ENCODE measurements around the gene BUB1B. TPM values are rescaled to one million over a fixed set of nuclear protein-coding genes. Genes with fewer than 3 reads are reported as not detected.
A peak's percentile ranks its signal among the peaks of the same experiment; 100 is the strongest.
"Not testable (repeated sequence)": the region's sequence is repeated elsewhere in the genome, so short reads cannot be mapped to it uniquely, and the experiment has no call there.

The BUB1B gene
- 1.3 TPM for total RNA-seq
- long read RNA-seq: 0 reads

- ATAC-seq (ENCODE audit: poor library complexity) (peak; percentile 99), DNase-seq (peak; percentile 94)
- intact Hi-C loops (cut with DNase I): loop anchor here (5.0 kb wide), 1 partner anchor 49 kb away; no protein-coding TSS in a partner anchor
Observed at GRCh38 chr15:40160689-40161688, at the start of gene BUB1B. Gene BUB1B, plus strand, starts transcription at chr15:40161069. Its CDS starts 152 bp downstream, at chr15:40161221.

GRCh38 chr15:40111888-40112287, 49.0 kb upstream of the BUB1B start:
- ATAC-seq (ENCODE audit: poor library complexity) (no peak), DNase-seq (no peak)
- intact Hi-C loops (cut with DNase I): loop anchor here (5.0 kb wide), 1 partner anchor 50 kb away; the partner anchor contains the start of gene BUB1B

- intact Hi-C loops (cut with DNase I): loop anchor here (5.0 kb wide), 1 partner anchor 50 kb away; the partner anchor contains the start of gene BUB1B
- ATAC-seq (ENCODE audit: poor library complexity): no peak
Observed at GRCh38 chr15:40112789-40113188, 48.1 kb upstream of the BUB1B start.

GRCh38 chr15:40114218-40114617, 46.7 kb upstream of the BUB1B start:
- intact Hi-C loops (cut with DNase I): loop anchor here (5.0 kb wide), 1 partner anchor 48 kb away; the partner anchor contains the start of gene BUB1B
- ATAC-seq (ENCODE audit: poor library complexity) (no peak), DNase-seq (no peak)

More at GRCh38 chr15:40112789-40113188, 48.1 kb upstream of the BUB1B start:
- no peak for DNase-seq

- not testable (repeated sequence) for ATAC-seq (ENCODE audit: poor library complexity)
Observed at GRCh38 chr15:40115106-40115505, 45.8 kb upstream of the BUB1B start.

GRCh38 chr15:40115670-40116093, 45.2 kb upstream of the BUB1B start:
- DNase-seq (no peak), ATAC-seq (ENCODE audit: poor library complexity) (peak; percentile 62)
- intact Hi-C loops (cut with DNase I): no loop called here

More at GRCh38 chr15:40115106-40115505, 45.8 kb upstream of the BUB1B start:
- intact Hi-C loops (cut with DNase I); DNase-seq: not testable (repeated sequence)

GRCh38 chr15:40118473-40118872, 42.4 kb upstream of the BUB1B start:
- intact Hi-C loops (cut with DNase I): no loop called here
- DNase-seq (no peak), ATAC-seq (ENCODE audit: poor library complexity) (no peak)

GRCh38 chr15:40121911-40122638, 38.8 kb upstream of the BUB1B start:
- DNase-seq (no peak), ATAC-seq (ENCODE audit: poor library complexity) (peak; percentile 59)
- intact Hi-C loops (cut with DNase I): no loop called here

- intact Hi-C loops (cut with DNase I); DNase-seq; ATAC-seq (ENCODE audit: poor library complexity): not testable (repeated sequence)
Observed at GRCh38 chr15:40122989-40123388, 37.9 kb upstream of the BUB1B start.

GRCh38 chr15:40123863-40124262, 37.0 kb upstream of the BUB1B start:
- ATAC-seq (ENCODE audit: poor library complexity); DNase-seq; intact Hi-C loops (cut with DNase I): not testable (repeated sequence)

GRCh38 chr15:40124333-40124732, 36.5 kb upstream of the BUB1B start:
- ATAC-seq (ENCODE audit: poor library complexity); intact Hi-C loops (cut with DNase I); DNase-seq: not testable (repeated sequence)

- intact Hi-C loops (cut with DNase I); DNase-seq; ATAC-seq (ENCODE audit: poor library complexity): not testable (repeated sequence)
Observed at GRCh38 chr15:40124807-40125285, 36.0 kb upstream of the BUB1B start.

GRCh38 chr15:40125950-40126349, 34.9 kb upstream of the BUB1B start:
- intact Hi-C loops (cut with DNase I): no loop called here
- no peak for DNase-seq

GRCh38 chr15:40128766-40129660, 31.9 kb upstream of the BUB1B start:
- ATAC-seq (ENCODE audit: poor library complexity) (no peak), DNase-seq (no peak)

More at GRCh38 chr15:40125950-40126349, 34.9 kb upstream of the BUB1B start:
- ATAC-seq (ENCODE audit: poor library complexity): no peak

GRCh38 chr15:40130118-40130517, 30.8 kb upstream of the BUB1B start:
- intact Hi-C loops (cut with DNase I): no loop called here
- ATAC-seq (ENCODE audit: poor library complexity): no peak

More at GRCh38 chr15:40128766-40129660, 31.9 kb upstream of the BUB1B start:
- intact Hi-C loops (cut with DNase I): no loop called here

GRCh38 chr15:40130799-40131502, 29.9 kb upstream of the BUB1B start:
- no peak for DNase-seq
- no peak for ATAC-seq (ENCODE audit: poor library complexity)
- intact Hi-C loops (cut with DNase I): no loop called here

More at GRCh38 chr15:40130118-40130517, 30.8 kb upstream of the BUB1B start:
- DNase-seq: no peak

- no peak for DNase-seq
- ATAC-seq (ENCODE audit: poor library complexity): no peak
- intact Hi-C loops (cut with DNase I): no loop called here
Observed at GRCh38 chr15:40133544-40133943, 27.3 kb upstream of the BUB1B start.

Data from Right ventricle myocardium superior (tissue), 1 donor.